ENCODE measurements around the gene KIF18B.

- TF ChIP-seq CTCF (conservative IDR thresholded peaks at IDR 0.05 in 1 of 2, IDR thresholded peaks at IDR 0.05 in 1 of 2; ENCODE audit: extremely low read depth in 1 of 2, insufficient read depth in 1 of 2, low read depth in 1 of 2, low read length in 2 of 2): no peak
- TF ChIP-seq EZH2 (IDR thresholded peaks at IDR 0.05; ENCODE audit: borderline replicate concordance, low read length): no peak
Observed at GRCh38 chr17:44904001-44904984, 43.3 kb downstream of the KIF18B start.
